Stimulated activated naive B cell treated with anti-CD40 and anti-IgM and Interleukin-4, amounts not matched to agents 10 μg/mL and 1 μg/mL and 100 μg/mL, for 72 hours (primary cell): ENCODE data around the gene AP4E1.

Experiments
- ATAC-seq, 2 donors: fragments of 150-1000 bp; cut with Tn5 transposase; replicated peaks; 2 replicates each; pipeline ENCODE4 v1.10.0; 2021; ENCODE audit warnings: moderate library complexity in 1 of 2
- DNase-seq: peaks from one replicate; pipeline ENCODE4 v3.0.0; 2021
- H3K27ac Mint-ChIP-seq: one replicate; pipeline ENCODE4 v1.8.0; 2022; ENCODE audit warnings: mild to moderate bottlenecking, mixed read lengths
- H3K27me3 Mint-ChIP-seq, 2 donors: one replicate each; pipeline ENCODE4 v1.8.0; 2022; ENCODE audit warnings: mixed read lengths in 2 of 2
- H3K36me3 Mint-ChIP-seq, 2 donors: one replicate each; pipeline ENCODE4 v1.8.0; 2022; ENCODE audit warnings: mixed read lengths in 2 of 2, mild to moderate bottlenecking in 1 of 2
- H3K4me1 Mint-ChIP-seq, 2 donors: one replicate each; pipeline ENCODE4 v1.8.0; 2022; ENCODE audit warnings: mixed read lengths in 2 of 2, mild to moderate bottlenecking in 1 of 2
- H3K4me3 Mint-ChIP-seq, 2 donors: one replicate each; pipeline ENCODE4 v1.8.0; 2022; ENCODE audit warnings: mild to moderate bottlenecking in 2 of 2, mixed read lengths in 2 of 2, moderate library complexity in 1 of 2
- H3K9me3 Mint-ChIP-seq, 2 donors: one replicate each; pipeline ENCODE4 v1.8.0; 2022; ENCODE audit warnings: mixed read lengths in 2 of 2, mild to moderate bottlenecking in 1 of 2

The AP4E1 gene

GRCh38 chr15:50979041-50979440 lies 70.6 kb downstream of the AP4E1 start:
- Mint-ChIP-seq H3K4me3 (no peak overlapping the region), H3K27me3 (no peaks in the 10 kb centered on the region), H3K4me1 (no peaks in the 10 kb centered on the region), H3K27ac (no peak overlapping the region), H3K36me3 (peaks cover 51 to 80% of the 10 kb centered on the region in 2 donors), H3K9me3 (peaks cover 3 to 13% of the 10 kb centered on the region in 2 donors)
- DNase-seq, result no peak
- no peak for ATAC-seq

DNA sequence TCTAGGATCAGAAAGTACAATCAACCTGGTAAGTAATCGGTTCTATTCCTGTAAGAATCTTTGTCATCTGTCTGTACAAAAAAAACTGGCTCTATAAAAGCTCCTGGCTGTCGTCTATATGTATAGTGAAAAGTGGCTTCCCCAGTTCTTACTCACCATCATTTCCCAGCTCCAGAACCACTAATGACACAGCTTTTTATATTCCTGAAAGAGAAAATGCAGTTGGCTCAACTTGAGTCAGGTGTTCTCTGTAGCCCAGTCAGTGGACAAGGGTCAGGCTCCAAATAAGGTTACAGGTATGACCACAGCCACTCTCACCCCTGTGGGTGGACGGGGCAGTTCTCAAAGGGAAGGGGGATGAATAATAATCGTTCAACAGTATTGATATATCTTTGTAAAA lies 85.1 kb downstream of the AP4E1 start:
- H3K9me3 Mint-ChIP-seq, result no peaks in the 10 kb centered on the region
- H3K4me1 Mint-ChIP-seq, result peaks cover 2 to 16% of the 10 kb centered on the region in 2 donors
- DNase-seq (no peak), ATAC-seq (no peak)
- no peak overlapping the region for H3K27ac Mint-ChIP-seq
- H3K4me3 Mint-ChIP-seq, result no peak overlapping the region
- no peaks in the 10 kb centered on the region for H3K27me3 Mint-ChIP-seq
- peaks cover 17 to 44% of the 10 kb centered on the region in 2 donors for H3K36me3 Mint-ChIP-seq

- H3K4me1 Mint-ChIP-seq, result peaks cover 2 to 21% of the 10 kb centered on the region in 2 donors
- no peak overlapping the region for H3K4me3 Mint-ChIP-seq
- H3K9me3 Mint-ChIP-seq, result peaks cover 0 to 2% of the 10 kb centered on the region in 2 donors
- no peaks in the 10 kb centered on the region for H3K27me3 Mint-ChIP-seq
- DNase-seq (no peak), ATAC-seq (no peak)
- H3K27ac Mint-ChIP-seq, result no peak overlapping the region
- peaks cover 23 to 53% of the 10 kb centered on the region in 2 donors for H3K36me3 Mint-ChIP-seq
Measured at GRCh38 chr15:50996641-50997040, 88.2 kb downstream of the AP4E1 start.

DNA sequence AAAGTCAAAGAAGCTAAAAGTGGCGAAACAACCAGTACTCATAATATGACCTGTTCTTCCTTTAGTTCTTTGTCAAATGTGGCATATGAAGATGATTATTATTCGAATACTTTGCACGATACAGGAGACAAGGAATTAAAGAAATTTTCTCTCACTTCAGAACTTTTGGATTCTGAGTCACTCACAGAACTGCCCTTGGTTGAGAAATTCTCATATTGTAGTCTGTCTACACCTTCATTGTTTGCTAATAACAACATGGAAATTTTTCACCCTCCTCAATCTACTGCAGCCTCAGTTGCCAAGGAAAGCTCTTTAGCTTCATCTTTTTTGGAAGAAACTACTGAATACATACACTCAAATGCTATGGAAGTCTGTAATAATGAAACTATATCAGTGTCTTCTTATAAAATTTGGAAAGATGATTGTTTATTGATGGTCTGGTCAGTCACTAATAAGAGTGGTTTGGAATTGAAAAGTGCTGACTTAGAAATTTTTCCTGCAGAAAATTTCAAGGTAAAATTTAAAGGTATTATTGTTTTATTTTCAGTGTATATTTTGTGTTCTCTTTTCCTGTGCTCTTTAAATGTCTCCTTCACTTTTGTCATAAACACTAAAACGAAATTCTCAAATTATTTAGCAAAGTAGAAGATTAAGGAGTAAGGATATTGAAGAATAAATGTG lies 89.0 kb downstream of the AP4E1 start:
- peaks cover 0 to 2% of the 10 kb centered on the region in 2 donors for H3K9me3 Mint-ChIP-seq
- peaks cover 29 to 59% of the 10 kb centered on the region in 2 donors for H3K36me3 Mint-ChIP-seq

DNA sequence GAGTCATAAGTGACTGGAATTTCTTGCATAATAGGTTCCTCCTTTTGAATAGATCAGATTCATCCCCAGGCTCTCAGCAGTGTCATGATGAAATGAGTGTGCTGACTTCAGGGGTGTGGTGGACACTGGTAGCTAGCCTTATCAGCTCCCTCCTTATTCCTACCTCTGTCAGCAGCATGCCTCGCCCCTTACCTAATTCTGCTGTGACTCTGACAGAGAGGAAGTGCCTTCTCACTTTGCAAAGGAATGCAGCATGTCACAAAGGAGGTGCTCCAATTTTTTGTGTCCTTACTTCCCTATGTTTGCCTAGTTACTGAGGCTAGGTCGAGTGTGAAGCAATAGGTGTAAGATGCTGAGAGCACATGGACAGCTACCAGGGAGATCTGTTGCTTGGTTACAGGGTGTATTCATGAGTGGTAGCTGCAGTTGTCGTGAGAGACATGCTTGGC lies 95.6 kb downstream of the AP4E1 start:
- peaks cover 0 to 5% of the 10 kb centered on the region in 2 donors for H3K4me1 Mint-ChIP-seq
- H3K27ac Mint-ChIP-seq, result no peak overlapping the region
- no peak for ATAC-seq
- DNase-seq, result no peak
- H3K27me3 Mint-ChIP-seq, result no peaks in the 10 kb centered on the region
- no peak overlapping the region for H3K4me3 Mint-ChIP-seq
- H3K36me3 Mint-ChIP-seq, result peaks cover 40 to 60% of the 10 kb centered on the region in 2 donors
- peaks cover 0 to 11% of the 10 kb centered on the region in 2 donors for H3K9me3 Mint-ChIP-seq

More for the DNA sequence above, 89.0 kb downstream of the AP4E1 start:
- Mint-ChIP-seq H3K4me3 (no peak overlapping the region), H3K4me1 (peaks cover 2 to 21% of the 10 kb centered on the region in 2 donors), H3K27me3 (no peaks in the 10 kb centered on the region), H3K27ac (no peak overlapping the region)
- ATAC-seq (no peak), DNase-seq (no peak)

- no peaks in the 10 kb centered on the region for H3K27me3 Mint-ChIP-seq
- peaks cover 0 to 2% of the 10 kb centered on the region in 2 donors for H3K4me1 Mint-ChIP-seq
- no peak overlapping the region for H3K4me3 Mint-ChIP-seq
- peaks cover 42 to 60% of the 10 kb centered on the region in 2 donors for H3K36me3 Mint-ChIP-seq
- H3K27ac Mint-ChIP-seq, result no peak overlapping the region
- DNase-seq, result no peak
- ATAC-seq, result no peak
- H3K9me3 Mint-ChIP-seq, result peaks cover 0 to 9% of the 10 kb centered on the region in 2 donors
Measured at GRCh38 chr15:51006336-51006985, 98.0 kb downstream of the AP4E1 start.

DNA sequence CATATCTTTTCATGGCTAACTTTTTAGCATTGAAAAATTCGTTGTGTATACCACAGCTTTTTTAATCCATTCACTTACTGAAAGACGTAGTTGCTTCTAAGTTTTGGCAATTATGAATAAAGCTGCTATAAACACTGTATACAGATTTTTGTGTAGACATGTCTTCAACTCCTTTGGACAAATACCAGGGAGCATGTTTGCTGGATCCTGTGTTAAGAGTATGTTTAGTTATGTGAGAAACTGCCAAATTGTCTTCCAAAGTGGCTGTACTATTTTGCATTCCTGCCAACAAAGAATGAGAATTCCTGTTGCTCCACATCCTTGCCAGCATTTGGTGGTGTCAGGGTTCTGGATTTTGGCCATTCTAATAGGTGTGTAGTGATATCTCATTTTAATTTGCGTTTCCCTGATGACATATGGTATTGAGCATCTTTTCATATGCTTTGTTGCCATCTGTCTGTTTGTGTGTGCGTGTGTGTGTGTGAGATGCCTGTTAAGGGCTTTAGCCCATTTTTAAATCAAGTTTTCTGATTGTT lies 98.7 kb downstream of the AP4E1 start:
- Mint-ChIP-seq H3K27me3 (no peaks in the 10 kb centered on the region), H3K9me3 (peaks cover 0 to 9% of the 10 kb centered on the region in 2 donors), H3K4me1 (no peaks in the 10 kb centered on the region), H3K27ac (no peak overlapping the region), H3K4me3 (no peak overlapping the region), H3K36me3 (peaks cover 40 to 56% of the 10 kb centered on the region in 2 donors)
- ATAC-seq (no peak), DNase-seq (no peak)

- ATAC-seq (no peak), DNase-seq (no peak)
- Mint-ChIP-seq H3K27ac (no peak overlapping the region), H3K4me1 (no peaks in the 10 kb centered on the region), H3K9me3 (peaks cover 0 to 9% of the 10 kb centered on the region in 2 donors), H3K36me3 (peaks cover 37 to 49% of the 10 kb centered on the region in 2 donors), H3K27me3 (no peaks in the 10 kb centered on the region), H3K4me3 (no peak overlapping the region)
Measured at GRCh38 chr15:51011212-51011611, 102.7 kb downstream of the AP4E1 start.

GRCh38 chr15:51016615-51017014 lies 108.1 kb downstream of the AP4E1 start:
- Mint-ChIP-seq H3K4me1 (no peaks in the 10 kb centered on the region), H3K4me3 (no peak overlapping the region), H3K27me3 (no peaks in the 10 kb centered on the region), H3K27ac (no peak overlapping the region), H3K9me3 (peaks cover 7 to 9% of the 10 kb centered on the region in 2 donors), H3K36me3 (peaks cover 11 to 30% of the 10 kb centered on the region in 2 donors)
- DNase-seq (no peak), ATAC-seq (no peak)

DNA sequence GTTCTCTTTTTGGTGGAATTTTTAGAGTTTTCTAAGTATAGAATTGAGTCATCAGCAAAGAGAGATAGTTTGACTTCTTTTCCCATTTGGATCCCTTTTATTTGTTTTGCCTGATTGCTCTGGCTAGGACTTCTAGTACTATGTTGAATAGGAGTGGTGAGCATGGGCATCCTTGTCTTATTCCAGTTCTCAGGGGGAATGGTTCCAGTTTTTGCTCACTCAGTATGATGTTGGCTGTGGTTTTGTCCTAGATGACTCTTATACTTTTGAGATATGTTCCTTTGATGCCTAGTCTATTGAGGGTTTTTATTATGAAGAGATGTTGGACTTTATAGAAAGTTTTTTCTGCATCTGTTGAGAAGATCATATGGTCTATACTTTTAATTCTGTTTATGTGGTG lies 113.7 kb downstream of the AP4E1 start:
- Mint-ChIP-seq H3K9me3 (peaks cover 7 to 9% of the 10 kb centered on the region in 2 donors), H3K4me3 (no peak overlapping the region), H3K27me3 (no peaks in the 10 kb centered on the region), H3K27ac (no peak overlapping the region), H3K36me3 (peaks cover 3 to 19% of the 10 kb centered on the region in 2 donors), H3K4me1 (no peaks in the 10 kb centered on the region)
- DNase-seq (no peak), ATAC-seq (no peak)

GRCh38 chr15:51023499-51023898 lies 115.0 kb downstream of the AP4E1 start:
- DNase-seq (no peak), ATAC-seq (no peak)
- peaks cover 3 to 19% of the 10 kb centered on the region in 2 donors for H3K36me3 Mint-ChIP-seq
- no peak overlapping the region for H3K27ac Mint-ChIP-seq
- no peaks in the 10 kb centered on the region for H3K4me1 Mint-ChIP-seq
- H3K27me3 Mint-ChIP-seq, result no peaks in the 10 kb centered on the region
- peaks cover 7 to 9% of the 10 kb centered on the region in 2 donors for H3K9me3 Mint-ChIP-seq
- no peak overlapping the region for H3K4me3 Mint-ChIP-seq

GRCh38 chr15:51024735-51025453 lies 116.4 kb downstream of the AP4E1 start:
- no peak for DNase-seq
- no peak for ATAC-seq
- Mint-ChIP-seq H3K9me3 (peaks cover 1% of the 10 kb centered on the region in 2 donors), H3K4me1 (no peaks in the 10 kb centered on the region), H3K27ac (no peak overlapping the region), H3K27me3 (no peaks in the 10 kb centered on the region), H3K36me3 (peaks cover 0 to 10% of the 10 kb centered on the region in 2 donors), H3K4me3 (no peak overlapping the region)

DNA sequence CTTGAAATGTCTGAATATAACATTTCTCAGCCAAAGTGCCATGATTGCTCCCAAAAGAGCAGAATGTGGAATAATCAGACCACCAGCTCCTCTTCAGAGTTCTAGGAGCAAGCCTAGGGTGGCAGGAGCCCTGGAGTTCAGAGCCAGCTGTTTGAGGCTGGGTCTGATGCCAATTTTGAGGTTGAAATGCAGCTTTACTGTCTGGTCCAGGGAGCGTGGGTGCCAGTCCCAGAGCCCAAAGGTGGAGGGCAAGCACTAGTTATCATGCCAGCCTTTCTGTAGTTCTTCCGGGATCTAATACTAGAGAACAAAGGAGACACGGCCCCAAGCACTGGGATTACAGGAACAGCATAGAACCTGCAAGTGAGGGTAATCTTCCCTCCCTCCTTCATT lies 117.0 kb downstream of the AP4E1 start:
- H3K27ac Mint-ChIP-seq, result no peak overlapping the region
- H3K27me3 Mint-ChIP-seq, result no peaks in the 10 kb centered on the region
- H3K36me3 Mint-ChIP-seq, result peaks cover 0 to 5% of the 10 kb centered on the region in 2 donors
- no peaks in the 10 kb centered on the region for H3K4me1 Mint-ChIP-seq
- no peak for ATAC-seq
- no peaks in the 10 kb centered on the region for H3K9me3 Mint-ChIP-seq
- H3K4me3 Mint-ChIP-seq, result no peak overlapping the region
- DNase-seq, result no peak

DNA sequence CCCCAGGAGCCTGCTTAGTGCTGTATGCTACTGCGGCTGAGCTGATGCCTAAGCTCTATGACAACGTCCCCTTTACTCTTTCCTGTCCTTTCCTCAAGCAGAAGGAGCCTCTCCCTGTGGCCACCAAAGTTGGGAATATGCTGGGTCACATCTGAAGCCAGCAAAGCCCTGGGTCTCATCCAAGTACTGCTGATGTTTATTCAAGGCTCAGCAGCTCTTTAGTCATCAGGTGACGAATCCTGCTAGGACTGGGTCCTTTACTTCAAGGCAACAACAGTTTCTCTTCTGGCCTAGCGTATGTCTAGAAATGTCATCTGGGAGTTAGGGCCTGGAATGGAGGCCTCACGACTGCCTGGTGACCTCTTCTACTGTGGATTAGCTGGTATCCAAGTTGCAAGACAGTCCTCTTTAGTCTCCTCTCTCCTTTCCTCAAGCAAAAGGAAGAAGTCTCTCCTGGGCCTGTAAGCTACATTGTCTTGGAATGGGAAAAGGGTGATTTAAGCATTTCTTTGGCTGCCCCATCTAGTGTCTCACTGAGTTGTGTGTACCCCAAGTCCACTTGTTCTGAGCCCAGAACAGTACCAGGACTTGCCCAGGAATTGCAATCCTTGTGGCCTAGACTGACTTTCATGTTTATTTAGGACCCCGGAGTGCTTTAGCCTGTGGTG lies 122.3 kb downstream of the AP4E1 start:
- H3K27ac Mint-ChIP-seq, result no peak overlapping the region
- no peaks in the 10 kb centered on the region for H3K9me3 Mint-ChIP-seq
- no peaks in the 10 kb centered on the region for H3K27me3 Mint-ChIP-seq
- ATAC-seq, result no peak
- no peaks in the 10 kb centered on the region for H3K4me1 Mint-ChIP-seq
- no peak overlapping the region for H3K4me3 Mint-ChIP-seq
- no peak for DNase-seq
- H3K36me3 Mint-ChIP-seq, result no peaks in the 10 kb centered on the region
